Lower leg skin (tissue), 3 donors: ENCODE measurements around the gene UBLCP1.

ENCODE experiments used
- POLR2A ChIP-seq, 2 donors: fragments of 450-650 bp; IDR thresholded peaks; one replicate each; pipeline ENCODE4 v1.6.1; 2016 to 2017; ENCODE audit warnings: antibody characterized with exemption in 2 of 2, mild to moderate bottlenecking in 1 of 2, moderate library complexity in 1 of 2
- TF ChIP-seq, protein P1 (sequence below), 3 donors: fragments of 450-650 bp; IDR thresholded peaks; one replicate each; pipeline ENCODE4 v1.5.1; 2016; ENCODE audit warnings: antibody characterized with exemption in 3 of 3, mild to moderate bottlenecking in 3 of 3, moderate library complexity in 2 of 3

DNA sequence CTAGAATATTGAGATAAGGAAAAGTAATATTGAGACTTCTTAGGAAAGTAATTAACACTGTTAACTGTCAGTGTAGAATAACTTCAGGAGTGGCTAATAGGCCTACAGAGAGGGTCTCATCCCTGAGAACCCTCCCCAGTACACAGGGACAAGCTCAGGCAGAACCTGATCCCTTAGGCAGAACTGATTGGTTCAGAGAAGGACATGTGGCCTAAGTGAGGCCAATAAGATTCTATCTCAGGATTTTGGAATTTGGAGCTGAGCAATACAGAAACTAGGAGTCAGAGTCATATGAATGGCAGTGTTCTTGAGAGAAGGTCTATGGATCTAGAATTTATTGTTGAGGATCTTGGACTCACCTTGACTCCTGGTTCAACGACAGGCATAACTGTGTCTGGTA, 10.9 kb upstream of the UBLCP1 start:
- TF ChIP-seq, protein P1, sequence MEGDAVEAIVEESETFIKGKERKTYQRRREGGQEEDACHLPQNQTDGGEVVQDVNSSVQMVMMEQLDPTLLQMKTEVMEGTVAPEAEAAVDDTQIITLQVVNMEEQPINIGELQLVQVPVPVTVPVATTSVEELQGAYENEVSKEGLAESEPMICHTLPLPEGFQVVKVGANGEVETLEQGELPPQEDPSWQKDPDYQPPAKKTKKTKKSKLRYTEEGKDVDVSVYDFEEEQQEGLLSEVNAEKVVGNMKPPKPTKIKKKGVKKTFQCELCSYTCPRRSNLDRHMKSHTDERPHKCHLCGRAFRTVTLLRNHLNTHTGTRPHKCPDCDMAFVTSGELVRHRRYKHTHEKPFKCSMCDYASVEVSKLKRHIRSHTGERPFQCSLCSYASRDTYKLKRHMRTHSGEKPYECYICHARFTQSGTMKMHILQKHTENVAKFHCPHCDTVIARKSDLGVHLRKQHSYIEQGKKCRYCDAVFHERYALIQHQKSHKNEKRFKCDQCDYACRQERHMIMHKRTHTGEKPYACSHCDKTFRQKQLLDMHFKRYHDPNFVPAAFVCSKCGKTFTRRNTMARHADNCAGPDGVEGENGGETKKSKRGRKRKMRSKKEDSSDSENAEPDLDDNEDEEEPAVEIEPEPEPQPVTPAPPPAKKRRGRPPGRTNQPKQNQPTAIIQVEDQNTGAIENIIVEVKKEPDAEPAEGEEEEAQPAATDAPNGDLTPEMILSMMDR (IDR thresholded peaks at IDR 0.05): no peak
- no peak for TF ChIP-seq POLR2A (IDR thresholded peaks at IDR 0.05)
